ENCODE data around the gene ACSL5.
A peak's percentile ranks its signal among the peaks of the same experiment; 100 is the strongest.

ACSL5 gene

DNA sequence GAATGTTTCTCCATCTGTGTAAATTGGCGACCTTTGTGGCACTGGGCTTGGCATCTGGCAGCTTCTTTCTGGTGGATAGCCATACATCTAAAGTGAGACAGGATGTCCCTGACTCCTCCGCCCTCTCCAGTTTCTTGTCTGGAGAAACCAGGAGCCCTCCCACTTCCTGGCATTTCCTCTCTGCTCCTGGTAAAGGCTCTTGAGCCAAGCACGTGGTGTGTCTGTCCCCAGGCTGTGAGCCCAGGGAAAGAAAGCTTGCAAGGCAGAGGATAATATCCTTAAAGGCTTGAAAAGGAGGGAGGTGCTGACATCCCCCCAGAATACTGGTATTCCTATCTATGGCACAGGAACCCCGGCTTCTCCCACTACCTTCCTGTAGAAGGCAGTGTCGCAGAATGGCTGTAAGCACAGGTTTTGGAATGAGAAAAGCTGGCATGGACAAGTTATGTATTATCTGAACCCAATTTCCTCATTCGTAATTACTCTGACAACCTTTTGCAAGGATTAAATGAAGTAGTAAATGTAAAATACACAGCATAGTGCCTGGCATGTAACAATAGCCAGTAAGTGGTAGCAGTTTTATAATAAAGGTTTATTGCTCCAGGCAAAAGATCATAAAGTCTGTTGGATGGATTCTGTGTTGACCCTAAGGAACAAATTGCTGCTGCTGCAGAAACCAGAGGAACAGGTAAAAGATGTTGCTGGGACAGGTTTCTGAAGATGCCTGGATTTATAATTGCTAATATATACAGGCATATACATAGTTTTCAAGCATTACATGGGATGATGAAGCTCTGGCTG lies 11.8 kb upstream of the ACSL5 start:
- no peak for TF ChIP-seq CTCF (IDR thresholded peaks at IDR 0.05)
- Mint-ChIP-seq H3K36me3 (ENCODE audit: low read depth) (no peaks in the 10 kb centered on the region), H3K4me1 (peaks cover 28% of the 10 kb centered on the region), H3K9me3 (no peaks in the 10 kb centered on the region), H3K4me3 (no peak overlapping the region), H3K27me3 (ENCODE audit: low read depth, poor library complexity) (no peaks in the 10 kb centered on the region), H3K27ac (no peak overlapping the region)
- DNase-seq: peak; percentile 19

DNA sequence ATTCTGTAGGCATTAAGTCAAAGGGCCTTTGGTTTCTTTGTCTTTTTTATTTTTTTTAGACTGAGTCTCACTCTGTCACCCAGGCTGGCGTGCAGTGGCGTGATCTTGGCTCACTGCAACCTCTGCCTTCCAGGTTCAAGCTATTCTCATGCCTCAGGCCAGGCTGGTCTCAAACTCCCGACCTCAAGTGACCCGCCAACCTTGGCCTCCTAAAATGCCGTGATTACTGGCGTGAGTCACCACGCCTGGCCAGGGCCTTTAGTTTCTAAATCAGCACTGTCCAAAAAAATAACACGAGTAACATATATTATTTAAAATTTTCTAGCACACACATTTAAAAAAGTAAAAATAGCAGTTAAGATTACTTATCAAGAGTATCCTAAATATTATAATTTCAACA lies 11.1 kb upstream of the ACSL5 start:
- no peak for DNase-seq
- no peaks in the 10 kb centered on the region for H3K27me3 Mint-ChIP-seq (ENCODE audit: low read depth, poor library complexity)
- H3K4me3 Mint-ChIP-seq: no peak overlapping the region
- H3K9me3 Mint-ChIP-seq: no peaks in the 10 kb centered on the region
- TF ChIP-seq CTCF (IDR thresholded peaks at IDR 0.05): no peak
- no peak overlapping the region for H3K27ac Mint-ChIP-seq
- H3K4me1 Mint-ChIP-seq: peaks cover 28% of the 10 kb centered on the region
- no peaks in the 10 kb centered on the region for H3K36me3 Mint-ChIP-seq (ENCODE audit: low read depth)

DNA sequence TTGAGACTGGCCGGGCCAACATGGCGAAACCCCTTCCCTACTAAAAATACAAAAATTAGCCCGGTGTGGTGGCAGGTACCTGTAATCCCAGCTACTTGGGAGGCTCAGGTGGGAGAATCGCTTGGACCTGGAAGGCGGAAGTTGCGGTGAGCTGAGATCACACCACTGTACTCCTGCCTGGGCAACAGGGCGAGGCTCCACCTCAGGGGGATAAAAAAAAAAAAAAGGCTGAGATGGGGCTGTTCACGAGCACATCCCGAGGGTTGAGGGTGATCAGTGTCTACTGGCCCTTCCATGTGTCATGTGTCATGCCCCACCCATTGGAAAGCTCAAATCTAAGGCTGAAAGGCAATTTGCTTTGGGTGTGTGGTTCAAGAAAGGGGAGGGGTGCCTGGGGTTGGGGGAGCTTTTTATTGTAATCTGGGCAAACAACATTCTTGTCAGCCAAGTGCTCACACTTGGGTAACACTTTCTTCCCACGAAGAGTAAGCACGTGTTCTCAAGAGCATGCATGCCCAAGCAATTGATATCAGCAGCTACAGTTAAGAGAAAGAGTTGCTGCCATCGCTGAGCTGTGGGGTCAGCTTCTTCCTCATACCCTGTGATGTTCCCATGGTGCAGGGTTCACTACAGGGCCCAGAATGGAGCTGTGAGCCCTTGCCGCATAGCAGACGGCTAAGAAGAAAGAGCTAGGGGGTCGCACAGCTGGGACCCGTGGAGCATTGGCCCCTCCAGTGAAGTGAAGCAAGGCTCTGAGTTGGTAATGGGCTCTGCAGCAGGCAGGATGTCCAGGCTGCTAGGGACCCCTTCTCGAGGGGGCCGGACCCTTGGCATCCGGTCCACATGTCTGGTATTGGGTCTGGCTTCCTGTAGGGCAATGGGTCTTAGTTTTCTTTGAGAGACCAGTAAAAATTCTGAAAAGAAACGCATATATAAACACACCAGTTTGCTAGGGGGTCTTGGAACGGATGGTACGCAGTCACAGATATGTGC lies 9.9 kb upstream of the ACSL5 start:
- Mint-ChIP-seq H3K36me3 (ENCODE audit: low read depth) (no peaks in the 10 kb centered on the region), H3K27ac (no peak overlapping the region), H3K9me3 (no peaks in the 10 kb centered on the region), H3K27me3 (ENCODE audit: low read depth, poor library complexity) (no peaks in the 10 kb centered on the region), H3K4me1 (peaks cover 28% of the 10 kb centered on the region), H3K4me3 (no peak overlapping the region)
- DNase-seq: no peak
- no peak for TF ChIP-seq CTCF (IDR thresholded peaks at IDR 0.05)

- no peak for TF ChIP-seq CTCF (IDR thresholded peaks at IDR 0.05)
- H3K4me1 Mint-ChIP-seq: peaks cover 27% of the 10 kb centered on the region
- DNase-seq: no peak
- no peaks in the 10 kb centered on the region for H3K36me3 Mint-ChIP-seq (ENCODE audit: low read depth)
- no peak overlapping the region for H3K4me3 Mint-ChIP-seq
- no peaks in the 10 kb centered on the region for H3K9me3 Mint-ChIP-seq
- H3K27me3 Mint-ChIP-seq (ENCODE audit: low read depth, poor library complexity): no peaks in the 10 kb centered on the region
- no peak overlapping the region for H3K27ac Mint-ChIP-seq
These were observed 8.9 kb upstream of the ACSL5 start for GRCh38 chr10:112365014-112365432.

GRCh38 chr10:112365451-112365850 lies 8.5 kb upstream of the ACSL5 start:
- DNase-seq: no peak
- H3K27me3 Mint-ChIP-seq (ENCODE audit: low read depth, poor library complexity): no peaks in the 10 kb centered on the region
- H3K36me3 Mint-ChIP-seq (ENCODE audit: low read depth): no peaks in the 10 kb centered on the region
- no peaks in the 10 kb centered on the region for H3K9me3 Mint-ChIP-seq
- H3K4me3 Mint-ChIP-seq: no peak overlapping the region
- no peak for TF ChIP-seq CTCF (IDR thresholded peaks at IDR 0.05)
- H3K27ac Mint-ChIP-seq: no peak overlapping the region
- H3K4me1 Mint-ChIP-seq: peaks cover 22% of the 10 kb centered on the region

All from nephron progenitor cell (in vitro differentiated cells).